ENCODE data around the gene GRIA2.
"Not testable (repeated sequence)": the region's sequence is repeated elsewhere in the genome, so short reads cannot be mapped to it uniquely, and the experiment has no call there.

Gene GRIA2

GRCh38 chr4:157220371-157220881 is at the start of gene GRIA2:
TSS of gene GRIA2 (plus strand) at chr4:157220728. CDS start at chr4:157221043, 315 bp downstream.
- DNase-seq (ENCODE audit: low read depth, low spot score), result no peak

DNA sequence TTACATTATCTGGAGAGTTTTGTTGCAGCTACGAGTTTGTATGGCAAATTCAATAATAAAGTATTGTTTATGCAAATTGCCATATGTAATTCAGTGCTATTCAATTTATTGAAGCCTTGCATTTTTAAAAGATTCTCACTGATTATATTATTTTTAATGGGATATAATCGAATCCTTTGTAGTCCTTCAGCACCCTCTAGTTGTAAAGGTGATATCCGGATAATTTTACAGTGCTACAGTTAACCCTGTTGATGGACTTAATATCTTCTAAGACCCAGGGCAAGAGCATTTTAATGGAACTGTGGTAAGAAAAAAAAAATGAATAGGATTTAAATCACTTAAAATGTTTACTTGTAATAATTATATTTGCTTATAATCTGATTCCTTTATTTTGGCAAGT is 48.5 kb upstream of the GRIA2 start:
- no peak for DNase-seq (ENCODE audit: low read depth, low spot score)

DNA sequence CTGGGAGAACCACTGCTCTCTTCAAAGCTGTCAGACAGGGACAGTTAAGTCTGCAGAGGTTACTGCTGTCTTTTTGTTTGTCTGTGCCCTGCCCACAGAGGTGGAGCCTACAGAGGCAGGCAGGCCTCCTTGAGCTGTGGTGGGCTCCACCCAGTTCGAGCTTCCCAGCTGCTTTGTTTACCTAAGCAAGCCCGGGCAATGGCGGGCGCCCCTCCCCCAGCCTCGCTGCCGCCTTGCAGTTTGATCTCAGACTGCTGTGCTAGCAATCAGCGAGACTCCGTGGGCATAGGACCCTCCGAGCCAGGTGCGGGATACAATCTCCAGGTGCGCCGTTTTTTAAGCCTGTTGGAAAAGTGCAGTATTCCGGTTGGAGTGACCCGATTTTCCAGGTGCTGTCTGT is 40.3 kb upstream of the GRIA2 start:
- not testable (repeated sequence) for DNase-seq (ENCODE audit: low read depth, low spot score)

DNA sequence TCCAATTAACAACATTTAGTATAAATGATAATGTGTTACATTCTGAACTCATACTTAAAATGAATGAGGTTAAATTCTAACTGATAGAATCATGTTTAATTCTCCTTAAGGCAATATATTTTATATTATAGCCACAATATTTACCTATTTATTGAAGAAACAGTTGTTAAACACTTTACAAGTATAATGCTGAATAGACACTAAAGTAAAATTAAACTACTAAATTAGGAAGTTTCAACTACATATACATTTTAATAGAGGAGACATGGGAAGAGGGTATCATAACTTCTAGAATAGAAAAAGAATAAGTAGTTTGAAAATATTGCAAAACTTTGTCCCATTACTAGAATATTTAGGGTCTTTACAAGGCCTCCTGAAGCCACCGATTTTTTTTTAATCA is 36.2 kb upstream of the GRIA2 start:
- DNase-seq (ENCODE audit: low read depth, low spot score), result no peak

DNA sequence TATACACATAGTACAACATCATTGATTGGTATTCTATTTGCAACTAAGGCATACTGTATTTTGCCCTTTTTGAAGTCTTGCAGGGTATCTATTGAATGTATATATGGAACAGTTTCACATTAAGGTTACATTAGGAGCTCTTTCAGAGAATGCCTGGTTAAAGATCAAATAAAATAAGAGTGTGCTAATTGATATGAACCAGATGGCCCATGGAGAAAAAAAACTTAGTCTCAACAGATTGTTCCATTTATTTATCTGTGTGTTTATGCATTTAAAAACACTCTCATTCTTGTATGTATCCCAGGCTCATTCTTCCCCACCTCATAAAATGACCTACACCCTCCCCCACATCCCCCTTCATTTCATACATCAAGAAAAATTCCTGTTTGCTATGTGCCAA is 35.2 kb upstream of the GRIA2 start:
- no peak for DNase-seq (ENCODE audit: low read depth, low spot score)

DNA sequence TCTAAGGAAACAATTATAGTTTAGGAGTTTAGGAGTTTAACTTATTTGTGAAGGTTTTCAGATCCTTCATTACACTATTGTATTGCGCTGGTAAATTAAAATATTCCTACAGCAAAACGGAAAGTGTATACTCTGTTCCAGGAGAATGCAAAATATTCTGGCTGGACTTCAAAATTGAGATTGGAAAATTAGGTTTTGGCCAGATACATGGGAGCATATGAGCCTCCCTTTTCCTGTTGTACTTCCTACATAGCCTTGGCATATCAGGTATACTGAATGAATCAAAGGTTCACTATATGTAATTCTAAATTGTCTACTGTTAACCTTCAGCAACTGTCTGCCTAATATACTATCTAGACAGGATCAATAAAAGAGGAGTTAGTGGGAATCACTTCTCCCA is 25.2 kb upstream of the GRIA2 start:
- DNase-seq (ENCODE audit: low read depth, low spot score), result no peak

DNA sequence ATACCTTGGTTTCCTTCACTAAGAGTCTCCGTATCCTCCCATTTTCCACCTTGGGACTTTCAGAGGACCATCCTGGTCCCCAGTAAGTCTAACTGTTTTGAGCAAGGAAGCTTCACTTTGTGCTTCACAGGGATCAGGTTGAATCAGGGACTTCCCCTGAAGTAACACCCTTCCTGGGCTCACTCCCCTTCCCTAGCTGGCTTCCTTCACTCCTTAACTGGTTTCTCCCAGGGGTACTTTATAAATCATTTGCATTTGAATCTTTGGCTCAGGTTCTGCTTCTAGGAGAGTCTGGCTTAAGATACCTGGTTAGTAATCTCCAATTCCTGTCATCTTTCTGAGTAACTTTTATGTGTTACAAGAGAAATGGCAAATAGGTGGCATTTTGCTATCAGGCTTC is 24.5 kb upstream of the GRIA2 start:
- DNase-seq (ENCODE audit: low read depth, low spot score), result no peak

DNA sequence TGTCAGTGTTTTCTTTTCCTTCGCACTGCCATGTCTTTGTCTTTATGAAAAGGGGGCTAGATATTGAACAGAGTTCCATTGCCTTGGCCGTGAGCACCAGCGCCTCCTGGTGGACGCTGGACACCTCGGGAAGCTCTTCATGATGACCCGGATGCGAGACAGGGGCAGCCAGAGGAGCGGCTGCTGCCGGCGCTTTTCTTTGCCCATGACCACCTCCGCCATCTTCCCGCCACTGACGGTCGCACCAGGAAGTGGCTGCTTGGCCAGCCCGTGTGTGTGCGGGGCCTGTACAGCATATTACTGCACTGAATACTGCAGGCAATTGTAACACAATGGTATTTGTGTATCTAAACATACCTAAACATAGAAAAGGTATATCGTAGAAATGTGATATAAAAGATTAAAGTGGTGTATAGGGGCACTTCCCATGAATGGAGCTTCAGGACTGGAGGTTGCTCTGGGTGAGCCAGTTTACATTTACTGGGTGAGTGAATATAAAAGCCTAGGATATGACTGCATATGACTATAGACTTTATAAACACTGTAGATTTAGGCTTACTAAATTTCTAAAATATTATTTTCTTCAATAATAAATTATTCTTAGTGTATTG is 15.8 kb upstream of the GRIA2 start:
- DNase-seq (ENCODE audit: low read depth, low spot score), result no peak

- DNase-seq (ENCODE audit: low read depth, low spot score), result no peak
These were observed 2.8 kb upstream of the GRIA2 start for GRCh38 chr4:157217708-157218107.

- no peak for DNase-seq (ENCODE audit: low read depth, low spot score)
These were observed 687 bp upstream of the GRIA2 start for GRCh38 chr4:157219711-157220370.

DNA sequence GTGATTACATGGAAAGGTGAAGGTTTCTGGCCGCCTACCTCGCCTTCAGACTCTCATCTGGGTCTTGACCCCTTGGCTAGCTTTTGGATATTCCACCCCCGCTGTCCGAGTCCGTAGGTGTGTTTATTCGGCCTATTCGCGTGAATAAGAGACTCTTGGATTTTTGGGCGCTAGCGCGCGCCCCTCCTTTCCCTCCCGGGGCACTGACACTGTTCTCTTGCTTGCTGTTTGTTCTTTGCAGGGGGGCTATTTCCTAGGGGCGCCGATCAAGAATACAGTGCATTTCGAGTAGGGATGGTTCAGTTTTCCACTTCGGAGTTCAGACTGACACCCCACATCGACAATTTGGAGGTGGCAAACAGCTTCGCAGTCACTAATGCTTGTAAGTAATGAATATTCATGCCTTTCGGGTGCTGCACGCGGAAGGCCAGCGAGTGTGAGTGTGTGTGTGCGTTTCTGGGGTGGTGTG is 932 bp downstream of the GRIA2 start:
- DNase-seq (ENCODE audit: low read depth, low spot score), result no peak

GRCh38 chr4:157221895-157222770 is 1.6 kb downstream of the GRIA2 start:
- DNase-seq (ENCODE audit: low read depth, low spot score), result no peak

DNA sequence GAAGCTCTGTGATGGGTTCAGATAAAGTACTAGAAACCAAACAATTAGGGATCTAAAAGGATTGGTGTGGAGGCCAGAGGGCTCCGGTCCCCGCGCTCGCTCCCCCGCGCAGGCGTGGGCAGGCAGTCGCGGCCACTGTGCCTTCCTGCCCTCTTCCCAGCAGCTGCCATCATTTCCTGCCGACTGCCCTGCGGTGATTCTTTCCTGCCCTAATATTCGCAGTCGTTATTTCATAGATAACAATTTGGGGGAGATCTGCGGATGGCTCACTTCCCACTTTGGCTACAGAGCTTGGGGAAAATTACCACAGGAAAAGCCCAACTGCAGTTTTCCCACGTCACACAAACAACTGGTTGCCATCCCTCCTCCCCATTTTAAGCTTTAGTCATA is 2.2 kb downstream of the GRIA2 start:
- DNase-seq (ENCODE audit: low read depth, low spot score), result no peak

DNA sequence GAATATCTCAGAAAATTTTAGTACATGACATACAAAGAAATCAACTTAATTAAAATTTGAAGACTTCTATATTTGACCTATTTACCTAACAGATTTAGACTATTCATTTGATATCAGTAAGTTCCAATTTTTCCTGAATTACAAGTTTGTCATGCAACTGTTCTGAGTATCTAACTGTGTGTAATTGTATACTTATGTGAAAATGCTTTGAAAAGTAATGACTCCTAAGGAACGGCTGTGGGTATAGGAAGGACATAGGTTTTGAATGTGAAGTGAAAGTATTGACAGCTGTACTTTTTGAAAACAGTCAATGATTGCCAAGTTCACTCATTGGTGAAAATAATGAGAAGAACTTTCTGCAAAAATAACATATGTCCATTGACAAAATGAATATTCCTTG is 2.9 kb downstream of the GRIA2 start:
- no peak for DNase-seq (ENCODE audit: low read depth, low spot score)

DNA sequence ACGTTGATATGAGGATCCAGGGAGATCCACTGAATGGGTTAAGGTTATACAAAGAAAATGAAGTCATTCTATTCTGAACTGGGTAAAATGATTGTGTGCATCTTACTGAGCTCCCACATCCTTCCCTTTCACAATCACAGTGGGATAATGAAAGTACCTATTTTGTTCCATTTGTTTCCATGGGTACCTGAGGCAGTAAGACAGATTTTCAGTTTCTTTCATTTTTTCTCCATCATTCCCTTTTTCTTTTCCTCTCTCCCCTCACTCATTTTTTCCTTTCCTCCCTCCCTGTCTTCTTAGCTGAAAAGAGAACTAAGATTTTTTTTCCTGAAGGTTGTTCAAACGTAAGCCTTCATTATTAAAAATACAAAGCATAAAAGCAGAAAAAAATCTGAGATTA is 4.6 kb downstream of the GRIA2 start:
- DNase-seq (ENCODE audit: low read depth, low spot score), result no peak

GRCh38 chr4:157226035-157226434 is 5.5 kb downstream of the GRIA2 start:
- no peak for DNase-seq (ENCODE audit: low read depth, low spot score)

GRCh38 chr4:157226601-157227000 is 6.1 kb downstream of the GRIA2 start:
- no peak for DNase-seq (ENCODE audit: low read depth, low spot score)

GRCh38 chr4:157231525-157231924 is 11.0 kb downstream of the GRIA2 start:
- no peak for DNase-seq (ENCODE audit: low read depth, low spot score)

DNA sequence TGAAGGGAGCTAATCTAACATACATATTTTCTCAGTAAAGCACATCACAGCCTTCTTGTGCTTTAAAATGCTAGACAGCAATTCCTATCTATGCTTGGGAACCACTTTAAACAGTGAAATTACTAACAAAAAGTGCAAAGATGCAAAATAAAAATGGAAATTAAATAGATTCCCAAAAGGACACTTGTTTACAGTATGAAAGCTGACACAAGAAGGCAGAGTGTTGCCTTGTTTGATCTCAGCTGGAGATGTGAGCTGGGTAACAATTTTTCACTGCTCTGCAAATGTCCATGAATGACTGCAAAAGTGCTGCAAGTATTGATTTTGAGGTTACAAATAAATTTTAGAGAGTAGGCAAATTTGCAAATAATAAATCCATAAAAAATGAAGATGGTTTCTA is 22.3 kb downstream of the GRIA2 start:
- no peak for DNase-seq (ENCODE audit: low read depth, low spot score)

- DNase-seq (ENCODE audit: low read depth, low spot score), result no peak
These were observed 23.8 kb downstream of the GRIA2 start for GRCh38 chr4:157244348-157244747.

GRCh38 chr4:157245351-157245750 is 24.8 kb downstream of the GRIA2 start:
- no peak for DNase-seq (ENCODE audit: low read depth, low spot score)

- no peak for DNase-seq (ENCODE audit: low read depth, low spot score)
These were observed 26.4 kb downstream of the GRIA2 start for GRCh38 chr4:157246964-157247363.
